HCT116 (cell line): ENCODE results near the gene MARK1. TPM values are rescaled to one million over a fixed set of nuclear protein-coding genes. Genes with fewer than 3 reads are reported as not detected.

ENCODE experiments used
- ATAC-seq: fragments of 200-7000 bp; cut with Tn5 transposase; 2 replicates; pipeline ENCODE4 v1.9.1; 2020; ENCODE audit warnings: mild to moderate bottlenecking, moderate library complexity
- BruUV-seq: library from RNA; stranded (reverse); fragments of 400-500 nt; replicated peaks from 2 replicates; lab custom pipeline; 2021; lab: Mats Ljungman, UMichigan
- CTCF ChIA-PET: fragments of 300-600 bp; sonication (Branson Sonifier 250); formaldehyde crosslinking; loops from one replicate; lab custom pipeline; 2021; ENCODE audit warnings: antibody characterized with exemption; lab: Charles Lee
- POLR2A ChIA-PET: fragments of 300-600, 350-600 bp; sonication (Branson Sonifier 250); formaldehyde crosslinking; loops from one replicate; lab custom pipeline; 2021; ENCODE audit warnings: antibody characterized with exemption; lab: Charles Lee
- RAD21 ChIA-PET, 2 experiments: fragments of 300-600 bp; sonication (Branson Sonifier 250); formaldehyde crosslinking; loops; one replicate each; lab custom pipeline; 2023; ENCODE audit warnings: low total read pairs in 2 of 2; ENCODE audit not compliant: uncharacterized antibody in 2 of 2, unreplicated experiment in 2 of 2, low non-redundant PET in 1 of 2; lab: Charles Lee
- DNase-seq: peaks from one replicate; pipeline ENCODE4 v3.0.0-alpha.2; 2010; ENCODE audit warnings: low read depth, low spot score
- H2AFZ ChIP-seq: fragments of 200-600 bp; shearing (Covaris generic), sonication (generic); 2 replicates; pipeline ENCODE4 v1.6.1; 2017; ENCODE audit warnings: low read depth, mixed run types, mixed read lengths, antibody characterized with exemption, low read length; ENCODE audit not compliant: poor library complexity, severe bottlenecking
- H3K27ac ChIP-seq: 2 replicates; pipeline ENCODE4 v1.5.1; 2012; ENCODE audit warnings: low read depth, low read length
- H3K27me3 ChIP-seq: fragments of 200-600 bp; sonication (generic); 2 replicates; pipeline ENCODE4 v1.6.1; 2016; ENCODE audit warnings: mixed run types, low read length, mixed read lengths; ENCODE audit not compliant: insufficient read depth
- H3K36me3 ChIP-seq, 2 experiments: fragments of 200-500 bp in 1 of 2; fragments of 200-600 bp in 1 of 2; sonication (Bioruptor generic) in 1 of 2; sonication (generic) in 1 of 2; 2 replicates each; pipeline versions ENCODE4 v1.5.1 to v1.6.1; 2014 to 2016; ENCODE audit warnings: low read length in 2 of 2, inconsistent platforms in 1 of 2, mixed read lengths in 1 of 2, mixed run types in 1 of 2; ENCODE audit not compliant: insufficient read depth in 2 of 2, control insufficient read depth in 1 of 2
- H3K4me1 ChIP-seq, 2 experiments: fragments of 200-600 bp in 1 of 2; sonication (generic) in 1 of 2; 2 replicates each; pipeline versions ENCODE4 v1.5.1 to v1.6.1; 2012 to 2017; ENCODE audit warnings: low read length in 2 of 2, inconsistent platforms in 1 of 2, mild to moderate bottlenecking in 1 of 2, mixed read lengths in 1 of 2, mixed run types in 1 of 2, moderate library complexity in 1 of 2; ENCODE audit not compliant: insufficient read depth in 2 of 2, control insufficient read depth in 1 of 2
- H3K4me2 ChIP-seq: fragments of 200-600 bp; sonication (generic); 2 replicates; pipeline ENCODE4 v1.6.1; 2017; ENCODE audit warnings: mixed run types, low read length, mixed read lengths
- H3K4me3 ChIP-seq, 2 experiments: fragments of 200-600 bp in 1 of 2; sonication (generic) in 1 of 2; replicated peaks in 1 of 2; 2 replicates each; pipeline ENCODE4 v1.5.1; 2011 to 2016; ENCODE audit warnings: low read length in 2 of 2, control low read depth in 1 of 2, low read depth in 1 of 2, mild to moderate bottlenecking in 1 of 2, mixed read lengths in 1 of 2, mixed run types in 1 of 2
- H3K79me2 ChIP-seq: fragments of 200-600 bp; sonication (generic); 2 replicates; pipeline ENCODE4 v1.6.1; 2017; ENCODE audit warnings: mild to moderate bottlenecking, mixed run types, low read length, moderate library complexity, mixed read lengths; ENCODE audit not compliant: insufficient read depth
- H3K9ac ChIP-seq: fragments of 200-600 bp; sonication (generic); 2 replicates; pipeline ENCODE4 v1.6.1; 2016; ENCODE audit warnings: low read length, mixed read lengths
- H3K9me2 ChIP-seq: fragments of 200-600 bp; sonication (generic), shearing (Covaris generic); 2 replicates; pipeline ENCODE4 v1.6.1; 2017; ENCODE audit warnings: mixed run types, mild to moderate bottlenecking, moderate library complexity; ENCODE audit not compliant: insufficient read depth
- H3K9me3 ChIP-seq, 2 experiments: fragments of 200-500 bp in 1 of 2; fragments of 200-600 bp in 1 of 2; sonication (Bioruptor generic) in 1 of 2; sonication (generic) in 1 of 2; 2 replicates each; pipeline ENCODE4 v1.6.1; 2014 to 2017; ENCODE audit warnings: low read length in 2 of 2, mixed read lengths in 2 of 2, inconsistent platforms in 1 of 2, low read depth in 1 of 2, mild to moderate bottlenecking in 1 of 2, mixed run types in 1 of 2, moderate library complexity in 1 of 2; ENCODE audit not compliant: control insufficient read depth in 1 of 2, insufficient read depth in 1 of 2
- H4K20me1 ChIP-seq: fragments of 200-600 bp; sonication (generic), shearing (Covaris generic); 2 replicates; pipeline ENCODE4 v1.6.1; 2017; ENCODE audit warnings: mixed run types, mild to moderate bottlenecking, moderate library complexity; ENCODE audit not compliant: insufficient read depth
- CBX3 ChIP-seq: IDR thresholded peaks from 2 replicates; pipeline ENCODE4 v1.6.1; 2012; ENCODE audit warnings: low read depth
- EGR1 ChIP-seq: IDR thresholded peaks from 2 replicates; pipeline ENCODE4 v1.6.1; 2012; ENCODE audit warnings: low read depth
- ELF1 ChIP-seq: IDR thresholded peaks from 2 replicates; pipeline ENCODE4 v1.6.1; 2012; ENCODE audit warnings: low read depth, borderline replicate concordance
- EZH2 ChIP-seq: fragments of 200-600 bp; sonication (generic); IDR thresholded peaks from 2 replicates; pipeline ENCODE4 v1.6.1; 2017; ENCODE audit warnings: antibody characterized with exemption, mixed run types
- FOSL1 ChIP-seq: IDR thresholded peaks from 2 replicates; pipeline ENCODE4 v1.6.1; 2012; ENCODE audit warnings: low read depth
- POLR2A ChIP-seq: IDR thresholded peaks from 2 replicates; pipeline ENCODE4 v1.7.0; 2011; ENCODE audit warnings: borderline replicate concordance; ENCODE audit not compliant: insufficient read depth, insufficient read length; ENCODE audit errors: extremely low read depth
- POLR2AphosphoS5 ChIP-seq: IDR thresholded peaks from 2 replicates; pipeline ENCODE4 v1.6.1; 2011; ENCODE audit warnings: mild to moderate bottlenecking, low read depth, low read length, moderate library complexity
- RAD21 ChIP-seq: IDR thresholded peaks from 2 replicates; pipeline ENCODE4 v1.6.1; 2012; ENCODE audit warnings: low read depth, mild to moderate bottlenecking
- SRF ChIP-seq: IDR thresholded peaks from 2 replicates; pipeline ENCODE4 v1.6.1; 2012; ENCODE audit warnings: low read depth
- YY1 ChIP-seq: IDR thresholded peaks from 2 replicates; pipeline ENCODE4 v1.6.1; 2011; ENCODE audit warnings: low read length, low read depth, moderate library complexity, mild to moderate bottlenecking; ENCODE audit not compliant: insufficient replicate concordance; ENCODE audit errors: extremely low read depth
- intact Hi-C: fragments of 100-400 bp; cut with micrococcal nuclease; formaldehyde crosslinking; loops from 2 replicates; pipeline ENCODE4 v1.10.0; 2022
- total RNA-seq: library from RNA; stranded (reverse); gene quantifications from one replicate; pipeline ENCODE4 v1.2.1, GENCODE V29; 2021; ENCODE audit not compliant: unreplicated experiment
- TF ChIP-seq, protein P1 (sequence below): IDR thresholded peaks from 2 replicates; pipeline ENCODE4 v1.6.1; 2012
- TF ChIP-seq, protein P2 (sequence below): IDR thresholded peaks from 2 replicates; pipeline ENCODE4 v1.6.1; 2012
- TF ChIP-seq, protein P3 (sequence below): IDR thresholded peaks from 2 replicates; pipeline ENCODE4 v1.6.1; 2011; ENCODE audit warnings: mild to moderate bottlenecking, low read length, moderate library complexity; ENCODE audit not compliant: insufficient replicate concordance; ENCODE audit errors: extremely low read depth
- TF ChIP-seq, protein P4 (sequence below): IDR thresholded peaks from 2 replicates; pipeline ENCODE4 v1.6.1; 2012; ENCODE audit warnings: low read depth

MARK1 gene
- total RNA-seq, 1 experiment from 2014 or later = 3.6 TPM

DNA sequence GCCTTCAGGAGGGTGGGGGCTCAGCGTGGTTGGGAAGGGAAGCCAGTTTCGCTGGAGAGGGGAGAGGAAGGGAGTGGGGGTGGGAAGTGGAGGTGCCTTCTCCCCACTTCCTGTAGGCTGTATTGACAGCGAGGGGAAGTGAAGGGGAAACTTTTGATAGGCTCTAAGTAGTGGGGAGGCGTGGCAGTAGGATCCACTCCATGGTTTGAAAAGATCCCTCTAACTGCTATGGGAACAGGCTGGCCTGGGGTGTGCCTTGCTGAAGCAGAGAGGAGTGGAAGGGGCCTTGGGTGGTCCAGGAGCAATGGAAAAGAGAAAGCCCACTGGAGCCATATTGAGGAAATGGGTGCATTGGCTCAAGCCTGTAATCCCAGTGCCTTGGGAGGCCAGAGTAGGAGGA lies 182.4 kb downstream of the MARK1 start:
- Histone ChIP-seq H3K79me2 (no peaks in the 10 kb centered on the region), H3K4me2 (no peak overlapping the region), H3K4me3 (no peak overlapping the region), H3K27me3 (no peaks in the 10 kb centered on the region), H3K27ac (no peak overlapping the region), H3K9ac (no peak overlapping the region), H3K9me3 (no peaks in the 10 kb centered on the region), H2AFZ (no peak overlapping the region), H3K9me2 (no peaks in the 10 kb centered on the region), H3K36me3 (no peaks in the 10 kb centered on the region), H3K4me1 (no peaks in the 10 kb centered on the region), H4K20me1 (no peaks in the 10 kb centered on the region)
- no peak for DNase-seq
- CTCF ChIA-PET = no interaction called here
- intact Hi-C loops = no loop called here
- TF ChIP-seq EGR1 (no peak), EZH2 (no peak), POLR2A (no peak), CBX3 (no peak), SRF (no peak), POLR2AphosphoS5 (no peak), FOSL1 (no peak), RAD21 (no peak), ELF1 (no peak), YY1 (no peak)
- TF ChIP-seq, protein P1, sequence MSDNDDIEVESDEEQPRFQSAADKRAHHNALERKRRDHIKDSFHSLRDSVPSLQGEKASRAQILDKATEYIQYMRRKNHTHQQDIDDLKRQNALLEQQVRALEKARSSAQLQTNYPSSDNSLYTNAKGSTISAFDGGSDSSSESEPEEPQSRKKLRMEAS = no peak
- TF ChIP-seq, protein P2, sequence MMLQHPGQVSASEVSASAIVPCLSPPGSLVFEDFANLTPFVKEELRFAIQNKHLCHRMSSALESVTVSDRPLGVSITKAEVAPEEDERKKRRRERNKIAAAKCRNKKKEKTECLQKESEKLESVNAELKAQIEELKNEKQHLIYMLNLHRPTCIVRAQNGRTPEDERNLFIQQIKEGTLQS = no peak
- TF ChIP-seq, protein P3, sequence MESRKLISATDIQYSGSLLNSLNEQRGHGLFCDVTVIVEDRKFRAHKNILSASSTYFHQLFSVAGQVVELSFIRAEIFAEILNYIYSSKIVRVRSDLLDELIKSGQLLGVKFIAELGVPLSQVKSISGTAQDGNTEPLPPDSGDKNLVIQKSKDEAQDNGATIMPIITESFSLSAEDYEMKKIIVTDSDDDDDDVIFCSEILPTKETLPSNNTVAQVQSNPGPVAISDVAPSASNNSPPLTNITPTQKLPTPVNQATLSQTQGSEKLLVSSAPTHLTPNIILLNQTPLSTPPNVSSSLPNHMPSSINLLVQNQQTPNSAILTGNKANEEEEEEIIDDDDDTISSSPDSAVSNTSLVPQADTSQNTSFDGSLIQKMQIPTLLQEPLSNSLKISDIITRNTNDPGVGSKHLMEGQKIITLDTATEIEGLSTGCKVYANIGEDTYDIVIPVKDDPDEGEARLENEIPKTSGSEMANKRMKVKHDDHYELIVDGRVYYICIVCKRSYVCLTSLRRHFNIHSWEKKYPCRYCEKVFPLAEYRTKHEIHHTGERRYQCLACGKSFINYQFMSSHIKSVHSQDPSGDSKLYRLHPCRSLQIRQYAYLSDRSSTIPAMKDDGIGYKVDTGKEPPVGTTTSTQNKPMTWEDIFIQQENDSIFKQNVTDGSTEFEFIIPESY = no peak
- TF ChIP-seq, protein P4, sequence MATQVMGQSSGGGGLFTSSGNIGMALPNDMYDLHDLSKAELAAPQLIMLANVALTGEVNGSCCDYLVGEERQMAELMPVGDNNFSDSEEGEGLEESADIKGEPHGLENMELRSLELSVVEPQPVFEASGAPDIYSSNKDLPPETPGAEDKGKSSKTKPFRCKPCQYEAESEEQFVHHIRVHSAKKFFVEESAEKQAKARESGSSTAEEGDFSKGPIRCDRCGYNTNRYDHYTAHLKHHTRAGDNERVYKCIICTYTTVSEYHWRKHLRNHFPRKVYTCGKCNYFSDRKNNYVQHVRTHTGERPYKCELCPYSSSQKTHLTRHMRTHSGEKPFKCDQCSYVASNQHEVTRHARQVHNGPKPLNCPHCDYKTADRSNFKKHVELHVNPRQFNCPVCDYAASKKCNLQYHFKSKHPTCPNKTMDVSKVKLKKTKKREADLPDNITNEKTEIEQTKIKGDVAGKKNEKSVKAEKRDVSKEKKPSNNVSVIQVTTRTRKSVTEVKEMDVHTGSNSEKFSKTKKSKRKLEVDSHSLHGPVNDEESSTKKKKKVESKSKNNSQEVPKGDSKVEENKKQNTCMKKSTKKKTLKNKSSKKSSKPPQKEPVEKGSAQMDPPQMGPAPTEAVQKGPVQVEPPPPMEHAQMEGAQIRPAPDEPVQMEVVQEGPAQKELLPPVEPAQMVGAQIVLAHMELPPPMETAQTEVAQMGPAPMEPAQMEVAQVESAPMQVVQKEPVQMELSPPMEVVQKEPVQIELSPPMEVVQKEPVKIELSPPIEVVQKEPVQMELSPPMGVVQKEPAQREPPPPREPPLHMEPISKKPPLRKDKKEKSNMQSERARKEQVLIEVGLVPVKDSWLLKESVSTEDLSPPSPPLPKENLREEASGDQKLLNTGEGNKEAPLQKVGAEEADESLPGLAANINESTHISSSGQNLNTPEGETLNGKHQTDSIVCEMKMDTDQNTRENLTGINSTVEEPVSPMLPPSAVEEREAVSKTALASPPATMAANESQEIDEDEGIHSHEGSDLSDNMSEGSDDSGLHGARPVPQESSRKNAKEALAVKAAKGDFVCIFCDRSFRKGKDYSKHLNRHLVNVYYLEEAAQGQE = no peak
- no peak for ATAC-seq
- POLR2A ChIA-PET = no interaction called here
- RAD21 ChIA-PET = no interaction called here
- no TSS peak for BruUV-seq
